GM23338 (cell line): ENCODE results near the gene PCDHAC1. TPM values are rescaled to one million over a fixed set of nuclear protein-coding genes. Genes with fewer than 3 reads are reported as not detected.

ENCODE experiments used
- ATAC-seq: fragments of 200-7000 bp; cut with Tn5 transposase; 3 replicates; pipeline ENCODE4 v1.9.1; 2020
- DNase-seq: peaks from one replicate; pipeline ENCODE4 v3.0.0-alpha.2; 2015; ENCODE audit warnings: low spot score
- H2AFZ ChIP-seq: fragments of 200-600 bp; sonication (generic); 2 replicates; pipeline ENCODE4 v1.8.0; 2016; ENCODE audit warnings: antibody characterized with exemption, mild to moderate bottlenecking, moderate library complexity
- H3F3A ChIP-seq: fragments of 200-600 bp; sonication (generic); replicated peaks from 2 replicates; pipeline ENCODE4 v1.8.0; 2017; ENCODE audit warnings: antibody characterized with exemption, mixed run types, low read depth
- H3K27ac ChIP-seq: fragments of 200-600 bp; sonication (generic); 2 replicates; pipeline ENCODE4 v1.6.1; 2016; ENCODE audit warnings: low read depth
- H3K27me3 ChIP-seq: fragments of 200-600 bp; sonication (generic); 2 replicates; pipeline ENCODE4 v1.8.0; 2016; ENCODE audit warnings: mild to moderate bottlenecking, mixed run types, moderate library complexity; ENCODE audit not compliant: insufficient read depth
- H3K36me3 ChIP-seq: fragments of 200-600 bp; sonication (generic); 2 replicates; pipeline ENCODE4 v1.8.0; 2016; ENCODE audit warnings: mild to moderate bottlenecking; ENCODE audit not compliant: insufficient read depth
- H3K4me1 ChIP-seq: fragments of 200-600 bp; sonication (generic); 2 replicates; pipeline ENCODE4 v1.8.0; 2016; ENCODE audit warnings: mild to moderate bottlenecking, moderate library complexity; ENCODE audit not compliant: insufficient read depth
- H3K4me2 ChIP-seq: fragments of 200-600 bp; sonication (generic); 2 replicates; pipeline ENCODE4 v1.7.1; 2017; ENCODE audit warnings: mixed run types
- H3K4me3 ChIP-seq: fragments of 200-600 bp; sonication (generic); 2 replicates; pipeline ENCODE4 v1.6.1; 2016; ENCODE audit warnings: mixed run types
- H3K79me2 ChIP-seq: fragments of 200-600 bp; sonication (generic); replicated peaks from 2 replicates; pipeline ENCODE4 v1.8.0; 2017; ENCODE audit warnings: mild to moderate bottlenecking; ENCODE audit not compliant: insufficient read depth
- H3K9me2 ChIP-seq: fragments of 200-600 bp; sonication (generic); 2 replicates; pipeline ENCODE4 v1.8.0; 2017; ENCODE audit not compliant: insufficient read depth
- H4K20me1 ChIP-seq: fragments of 200-600 bp; sonication (generic); replicated peaks from 2 replicates; pipeline ENCODE4 v1.8.0; 2017; ENCODE audit warnings: mild to moderate bottlenecking; ENCODE audit not compliant: insufficient read depth
- H3K27ac Mint-ChIP-seq: 2 replicates; pipeline ENCODE4 v1.8.0; 2020; ENCODE audit warnings: inconsistent platforms, mild to moderate bottlenecking, moderate library complexity, mixed read lengths
- H3K27me3 Mint-ChIP-seq: 3 replicates; pipeline ENCODE4 v1.8.0; 2022; ENCODE audit warnings: low read depth, mild to moderate bottlenecking, moderate library complexity, mixed read lengths, inconsistent platforms; ENCODE audit not compliant: insufficient read depth, poor library complexity
- H3K36me3 Mint-ChIP-seq: 3 replicates; pipeline ENCODE4 v1.8.0; 2021; ENCODE audit warnings: low read depth, mild to moderate bottlenecking, inconsistent platforms, moderate library complexity, mixed read lengths
- H3K4me1 Mint-ChIP-seq: 3 replicates; pipeline ENCODE4 v1.8.0; 2020; ENCODE audit warnings: mild to moderate bottlenecking, inconsistent platforms, mixed read lengths
- H3K4me3 Mint-ChIP-seq: 3 replicates; pipeline ENCODE4 v1.8.0; 2021; ENCODE audit warnings: moderate library complexity, mild to moderate bottlenecking, inconsistent platforms, mixed read lengths
- H3K9me3 Mint-ChIP-seq: 3 replicates; pipeline ENCODE4 v1.8.0; 2020; ENCODE audit warnings: moderate library complexity, mild to moderate bottlenecking, inconsistent platforms, mixed read lengths
- CREB1 ChIP-seq: fragments of 250-450 bp; sonication (Bioruptor Pico); IDR thresholded peaks from 2 replicates; pipeline ENCODE4 v1.5.0; 2020; ENCODE audit warnings: low read depth, mild to moderate bottlenecking, moderate library complexity
- EZH2 ChIP-seq: fragments of 200-600 bp; sonication (generic); IDR thresholded peaks from one replicate; pipeline ENCODE4 v1.8.0; 2017; ENCODE audit warnings: antibody characterized with exemption, mild to moderate bottlenecking, low read depth; ENCODE audit not compliant: unreplicated experiment
- EZH2phosphoT487 ChIP-seq: fragments of 200-600 bp; sonication (generic); IDR thresholded peaks from one replicate; pipeline ENCODE4 v1.8.1; 2018; ENCODE audit warnings: antibody characterized with exemption; ENCODE audit not compliant: unreplicated experiment
- JUNB ChIP-seq: IDR thresholded peaks from one replicate; pipeline ENCODE4 v1.6.1; 2016; ENCODE audit warnings: antibody characterized with exemption; ENCODE audit not compliant: unreplicated experiment
- NANOG ChIP-seq: IDR thresholded peaks from 2 replicates; pipeline ENCODE4 v1.6.1; 2016; ENCODE audit warnings: antibody characterized with exemption, borderline replicate concordance
- POLR2AphosphoS5 ChIP-seq: IDR thresholded peaks from 2 replicates; pipeline ENCODE4 v1.6.1; 2016; ENCODE audit warnings: antibody characterized with exemption, low read depth
- STAT1 ChIP-seq: IDR thresholded peaks from one replicate; pipeline ENCODE4 v1.6.1; 2016; ENCODE audit warnings: antibody characterized with exemption; ENCODE audit not compliant: unreplicated experiment
- ZNF114 ChIP-seq: fragments of 250-450 bp; sonication (Bioruptor Pico); IDR thresholded peaks from 2 replicates; pipeline ENCODE4 v1.5.0; 2020; ENCODE audit warnings: mild to moderate bottlenecking, moderate library complexity
- ZNF331 ChIP-seq: fragments of 250-450 bp; sonication (Bioruptor Pico); IDR thresholded peaks from 2 replicates; pipeline ENCODE4 v1.5.0; 2020; ENCODE audit warnings: low read depth, mild to moderate bottlenecking, moderate library complexity
- polyA plus RNA-seq: library from polyadenylated mRNA; unstranded; fragments of >200 nt; fragmentation: Nextera tagmentation; extraction: Ambion mirVana; gene quantifications from 2 replicates; pipeline ENCODE4 v1.2.1, GENCODE V29; 2016
- total RNA-seq: library from RNA; depleted of rRNA; stranded (reverse); fragments of >200 nt; shearing (Covaris generic); gene quantifications from 2 replicates; pipeline ENCODE4 v1.2.3, GENCODE V29; 2014
- TF ChIP-seq, protein P1 (sequence below), 2 experiments: fragments of 200-600 bp in 1 of 2; sonication (generic) in 1 of 2; conservative IDR thresholded peaks; 2 replicates each; pipeline versions ENCODE4 v1.5.1 to v1.6.1; 2016 to 2017; ENCODE audit warnings: antibody characterized with exemption in 2 of 2, low read depth in 2 of 2, mild to moderate bottlenecking in 2 of 2, moderate library complexity in 1 of 2
- TF ChIP-seq, protein P2 (sequence below): IDR thresholded peaks from 2 replicates; pipeline ENCODE4 v1.6.1; 2016; ENCODE audit warnings: antibody characterized with exemption
- TF ChIP-seq, protein P3 (sequence below): IDR thresholded peaks from one replicate; pipeline ENCODE4 v1.6.1; 2018; ENCODE audit warnings: antibody characterized with exemption; ENCODE audit not compliant: unreplicated experiment
- TF ChIP-seq, protein P4 (sequence below): fragments of 250-450 bp; sonication (Bioruptor Pico); IDR thresholded peaks from 2 replicates; pipeline ENCODE4 v1.5.0; 2020; ENCODE audit warnings: mild to moderate bottlenecking, moderate library complexity

The PCDHAC1 gene
- total and polyA plus RNA-seq, 2 experiments from 2014 or later: 0.53 to 12.1 TPM

DNA sequence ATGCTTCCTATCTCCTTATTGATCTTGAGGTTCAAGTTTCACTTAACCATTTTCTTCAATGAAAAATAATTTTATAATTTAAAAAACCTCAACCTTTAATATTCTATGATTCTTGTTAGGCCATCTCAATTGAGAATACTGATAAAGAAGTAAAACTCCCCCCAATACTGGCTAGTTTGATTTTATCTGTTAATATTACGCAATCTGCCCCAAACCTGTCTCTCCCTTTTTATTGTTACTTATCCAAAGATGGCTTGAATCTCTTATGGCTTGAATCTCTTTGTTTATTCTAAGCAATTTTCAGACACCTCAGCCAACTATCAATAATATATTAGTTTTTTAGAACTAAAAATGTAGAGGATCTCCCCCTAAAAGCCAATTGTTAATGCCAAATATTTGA, 36.1 kb downstream of the PCDHAC1 start:
- no peaks in the 10 kb centered on the region for H3F3A ChIP-seq
- Mint-ChIP-seq H3K4me3 (no peak overlapping the region), H3K9me3 (no peaks in the 10 kb centered on the region), H3K36me3 (no peaks in the 10 kb centered on the region), H3K4me1 (peaks cover 20% of the 10 kb centered on the region), H3K27ac (no peak overlapping the region), H3K27me3 (peaks cover 18% of the 10 kb centered on the region)
- ATAC-seq (no peak), DNase-seq (no peak)
- peaks cover 14% of the 10 kb centered on the region for H3K4me1 ChIP-seq
- TF ChIP-seq NANOG (no peak), ZNF114 (CRISPR knock-in tag) (no peak), CREB1 (CRISPR knock-in tag) (no peak), EZH2 (no peak), POLR2AphosphoS5 (no peak), STAT1 (no peak), JUNB (no peak), ZNF331 (no peak), EZH2phosphoT487 (no peak)
- TF ChIP-seq, protein P1, sequence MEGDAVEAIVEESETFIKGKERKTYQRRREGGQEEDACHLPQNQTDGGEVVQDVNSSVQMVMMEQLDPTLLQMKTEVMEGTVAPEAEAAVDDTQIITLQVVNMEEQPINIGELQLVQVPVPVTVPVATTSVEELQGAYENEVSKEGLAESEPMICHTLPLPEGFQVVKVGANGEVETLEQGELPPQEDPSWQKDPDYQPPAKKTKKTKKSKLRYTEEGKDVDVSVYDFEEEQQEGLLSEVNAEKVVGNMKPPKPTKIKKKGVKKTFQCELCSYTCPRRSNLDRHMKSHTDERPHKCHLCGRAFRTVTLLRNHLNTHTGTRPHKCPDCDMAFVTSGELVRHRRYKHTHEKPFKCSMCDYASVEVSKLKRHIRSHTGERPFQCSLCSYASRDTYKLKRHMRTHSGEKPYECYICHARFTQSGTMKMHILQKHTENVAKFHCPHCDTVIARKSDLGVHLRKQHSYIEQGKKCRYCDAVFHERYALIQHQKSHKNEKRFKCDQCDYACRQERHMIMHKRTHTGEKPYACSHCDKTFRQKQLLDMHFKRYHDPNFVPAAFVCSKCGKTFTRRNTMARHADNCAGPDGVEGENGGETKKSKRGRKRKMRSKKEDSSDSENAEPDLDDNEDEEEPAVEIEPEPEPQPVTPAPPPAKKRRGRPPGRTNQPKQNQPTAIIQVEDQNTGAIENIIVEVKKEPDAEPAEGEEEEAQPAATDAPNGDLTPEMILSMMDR (conservative IDR thresholded peaks at IDR 0.05; ENCODE audit: low read depth in 2 of 2): no peak
- TF ChIP-seq, protein P2, sequence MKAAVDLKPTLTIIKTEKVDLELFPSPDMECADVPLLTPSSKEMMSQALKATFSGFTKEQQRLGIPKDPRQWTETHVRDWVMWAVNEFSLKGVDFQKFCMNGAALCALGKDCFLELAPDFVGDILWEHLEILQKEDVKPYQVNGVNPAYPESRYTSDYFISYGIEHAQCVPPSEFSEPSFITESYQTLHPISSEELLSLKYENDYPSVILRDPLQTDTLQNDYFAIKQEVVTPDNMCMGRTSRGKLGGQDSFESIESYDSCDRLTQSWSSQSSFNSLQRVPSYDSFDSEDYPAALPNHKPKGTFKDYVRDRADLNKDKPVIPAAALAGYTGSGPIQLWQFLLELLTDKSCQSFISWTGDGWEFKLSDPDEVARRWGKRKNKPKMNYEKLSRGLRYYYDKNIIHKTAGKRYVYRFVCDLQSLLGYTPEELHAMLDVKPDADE: no peak
- TF ChIP-seq, protein P3, sequence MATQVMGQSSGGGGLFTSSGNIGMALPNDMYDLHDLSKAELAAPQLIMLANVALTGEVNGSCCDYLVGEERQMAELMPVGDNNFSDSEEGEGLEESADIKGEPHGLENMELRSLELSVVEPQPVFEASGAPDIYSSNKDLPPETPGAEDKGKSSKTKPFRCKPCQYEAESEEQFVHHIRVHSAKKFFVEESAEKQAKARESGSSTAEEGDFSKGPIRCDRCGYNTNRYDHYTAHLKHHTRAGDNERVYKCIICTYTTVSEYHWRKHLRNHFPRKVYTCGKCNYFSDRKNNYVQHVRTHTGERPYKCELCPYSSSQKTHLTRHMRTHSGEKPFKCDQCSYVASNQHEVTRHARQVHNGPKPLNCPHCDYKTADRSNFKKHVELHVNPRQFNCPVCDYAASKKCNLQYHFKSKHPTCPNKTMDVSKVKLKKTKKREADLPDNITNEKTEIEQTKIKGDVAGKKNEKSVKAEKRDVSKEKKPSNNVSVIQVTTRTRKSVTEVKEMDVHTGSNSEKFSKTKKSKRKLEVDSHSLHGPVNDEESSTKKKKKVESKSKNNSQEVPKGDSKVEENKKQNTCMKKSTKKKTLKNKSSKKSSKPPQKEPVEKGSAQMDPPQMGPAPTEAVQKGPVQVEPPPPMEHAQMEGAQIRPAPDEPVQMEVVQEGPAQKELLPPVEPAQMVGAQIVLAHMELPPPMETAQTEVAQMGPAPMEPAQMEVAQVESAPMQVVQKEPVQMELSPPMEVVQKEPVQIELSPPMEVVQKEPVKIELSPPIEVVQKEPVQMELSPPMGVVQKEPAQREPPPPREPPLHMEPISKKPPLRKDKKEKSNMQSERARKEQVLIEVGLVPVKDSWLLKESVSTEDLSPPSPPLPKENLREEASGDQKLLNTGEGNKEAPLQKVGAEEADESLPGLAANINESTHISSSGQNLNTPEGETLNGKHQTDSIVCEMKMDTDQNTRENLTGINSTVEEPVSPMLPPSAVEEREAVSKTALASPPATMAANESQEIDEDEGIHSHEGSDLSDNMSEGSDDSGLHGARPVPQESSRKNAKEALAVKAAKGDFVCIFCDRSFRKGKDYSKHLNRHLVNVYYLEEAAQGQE: no peak
- TF ChIP-seq, protein P4, sequence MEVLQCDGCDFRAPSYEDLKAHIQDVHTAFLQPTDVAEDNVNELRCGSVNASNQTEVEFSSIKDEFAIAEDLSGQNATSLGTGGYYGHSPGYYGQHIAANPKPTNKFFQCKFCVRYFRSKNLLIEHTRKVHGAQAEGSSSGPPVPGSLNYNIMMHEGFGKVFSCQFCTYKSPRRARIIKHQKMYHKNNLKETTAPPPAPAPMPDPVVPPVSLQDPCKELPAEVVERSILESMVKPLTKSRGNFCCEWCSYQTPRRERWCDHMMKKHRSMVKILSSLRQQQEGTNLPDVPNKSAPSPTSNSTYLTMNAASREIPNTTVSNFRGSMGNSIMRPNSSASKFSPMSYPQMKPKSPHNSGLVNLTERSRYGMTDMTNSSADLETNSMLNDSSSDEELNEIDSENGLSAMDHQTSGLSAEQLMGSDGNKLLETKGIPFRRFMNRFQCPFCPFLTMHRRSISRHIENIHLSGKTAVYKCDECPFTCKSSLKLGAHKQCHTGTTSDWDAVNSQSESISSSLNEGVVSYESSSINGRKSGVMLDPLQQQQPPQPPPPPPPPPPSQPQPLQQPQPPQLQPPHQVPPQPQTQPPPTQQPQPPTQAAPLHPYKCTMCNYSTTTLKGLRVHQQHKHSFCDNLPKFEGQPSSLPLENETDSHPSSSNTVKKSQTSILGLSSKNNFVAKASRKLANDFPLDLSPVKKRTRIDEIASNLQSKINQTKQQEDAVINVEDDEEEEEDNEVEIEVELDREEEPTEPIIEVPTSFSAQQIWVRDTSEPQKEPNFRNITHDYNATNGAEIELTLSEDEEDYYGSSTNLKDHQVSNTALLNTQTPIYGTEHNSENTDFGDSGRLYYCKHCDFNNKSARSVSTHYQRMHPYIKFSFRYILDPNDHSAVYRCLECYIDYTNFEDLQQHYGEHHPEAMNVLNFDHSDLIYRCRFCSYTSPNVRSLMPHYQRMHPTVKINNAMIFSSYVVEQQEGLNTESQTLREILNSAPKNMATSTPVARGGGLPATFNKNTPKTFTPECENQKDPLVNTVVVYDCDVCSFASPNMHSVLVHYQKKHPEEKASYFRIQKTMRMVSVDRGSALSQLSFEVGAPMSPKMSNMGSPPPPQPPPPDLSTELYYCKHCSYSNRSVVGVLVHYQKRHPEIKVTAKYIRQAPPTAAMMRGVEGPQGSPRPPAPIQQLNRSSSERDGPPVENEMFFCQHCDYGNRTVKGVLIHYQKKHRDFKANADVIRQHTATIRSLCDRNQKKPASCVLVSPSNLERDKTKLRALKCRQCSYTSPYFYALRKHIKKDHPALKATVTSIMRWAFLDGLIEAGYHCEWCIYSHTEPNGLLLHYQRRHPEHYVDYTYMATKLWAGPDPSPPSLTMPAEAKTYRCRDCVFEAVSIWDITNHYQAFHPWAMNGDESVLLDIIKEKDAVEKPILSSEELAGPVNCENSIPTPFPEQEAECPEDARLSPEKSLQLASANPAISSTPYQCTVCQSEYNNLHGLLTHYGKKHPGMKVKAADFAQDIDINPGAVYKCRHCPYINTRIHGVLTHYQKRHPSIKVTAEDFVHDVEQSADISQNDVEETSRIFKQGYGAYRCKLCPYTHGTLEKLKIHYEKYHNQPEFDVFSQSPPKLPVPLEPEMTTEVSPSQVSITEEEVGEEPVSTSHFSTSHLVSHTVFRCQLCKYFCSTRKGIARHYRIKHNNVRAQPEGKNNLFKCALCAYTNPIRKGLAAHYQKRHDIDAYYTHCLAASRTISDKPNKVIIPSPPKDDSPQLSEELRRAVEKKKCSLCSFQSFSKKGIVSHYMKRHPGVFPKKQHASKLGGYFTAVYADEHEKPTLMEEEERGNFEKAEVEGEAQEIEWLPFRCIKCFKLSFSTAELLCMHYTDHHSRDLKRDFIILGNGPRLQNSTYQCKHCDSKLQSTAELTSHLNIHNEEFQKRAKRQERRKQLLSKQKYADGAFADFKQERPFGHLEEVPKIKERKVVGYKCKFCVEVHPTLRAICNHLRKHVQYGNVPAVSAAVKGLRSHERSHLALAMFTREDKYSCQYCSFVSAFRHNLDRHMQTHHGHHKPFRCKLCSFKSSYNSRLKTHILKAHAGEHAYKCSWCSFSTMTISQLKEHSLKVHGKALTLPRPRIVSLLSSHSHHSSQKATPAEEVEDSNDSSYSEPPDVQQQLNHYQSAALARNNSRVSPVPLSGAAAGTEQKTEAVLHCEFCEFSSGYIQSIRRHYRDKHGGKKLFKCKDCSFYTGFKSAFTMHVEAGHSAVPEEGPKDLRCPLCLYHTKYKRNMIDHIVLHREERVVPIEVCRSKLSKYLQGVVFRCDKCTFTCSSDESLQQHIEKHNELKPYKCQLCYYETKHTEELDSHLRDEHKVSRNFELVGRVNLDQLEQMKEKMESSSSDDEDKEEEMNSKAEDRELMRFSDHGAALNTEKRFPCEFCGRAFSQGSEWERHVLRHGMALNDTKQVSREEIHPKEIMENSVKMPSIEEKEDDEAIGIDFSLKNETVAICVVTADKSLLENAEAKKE (CRISPR knock-in tag): no peak
- H3K4me3 ChIP-seq: no peak overlapping the region
- H4K20me1 ChIP-seq: 0 out of 2 replicates have a peak, but pooled peaks cover 3% of the 10 kb centered on the region
- no peak overlapping the region for H3K27ac ChIP-seq
- no peak overlapping the region for H3K4me2 ChIP-seq
- peaks cover 2% of the 10 kb centered on the region; the same call in 1 of the 2 replicates for H3K79me2 ChIP-seq
- no peaks in the 10 kb centered on the region for H3K9me2 ChIP-seq
- H3K36me3 ChIP-seq: no peaks in the 10 kb centered on the region
- H3K27me3 ChIP-seq: peaks cover 25% of the 10 kb centered on the region
- no peak overlapping the region for H2AFZ ChIP-seq
